DMS79 (cell line): ENCODE results near the gene MTX1.
A peak's percentile ranks its signal among the peaks of the same experiment; 100 is the strongest.

ENCODE experiments used
- DNase-seq: peaks from one replicate; lab custom pipeline; 2025; lab: John Stamatoyannopoulos, UW

The MTX1 gene

DNA sequence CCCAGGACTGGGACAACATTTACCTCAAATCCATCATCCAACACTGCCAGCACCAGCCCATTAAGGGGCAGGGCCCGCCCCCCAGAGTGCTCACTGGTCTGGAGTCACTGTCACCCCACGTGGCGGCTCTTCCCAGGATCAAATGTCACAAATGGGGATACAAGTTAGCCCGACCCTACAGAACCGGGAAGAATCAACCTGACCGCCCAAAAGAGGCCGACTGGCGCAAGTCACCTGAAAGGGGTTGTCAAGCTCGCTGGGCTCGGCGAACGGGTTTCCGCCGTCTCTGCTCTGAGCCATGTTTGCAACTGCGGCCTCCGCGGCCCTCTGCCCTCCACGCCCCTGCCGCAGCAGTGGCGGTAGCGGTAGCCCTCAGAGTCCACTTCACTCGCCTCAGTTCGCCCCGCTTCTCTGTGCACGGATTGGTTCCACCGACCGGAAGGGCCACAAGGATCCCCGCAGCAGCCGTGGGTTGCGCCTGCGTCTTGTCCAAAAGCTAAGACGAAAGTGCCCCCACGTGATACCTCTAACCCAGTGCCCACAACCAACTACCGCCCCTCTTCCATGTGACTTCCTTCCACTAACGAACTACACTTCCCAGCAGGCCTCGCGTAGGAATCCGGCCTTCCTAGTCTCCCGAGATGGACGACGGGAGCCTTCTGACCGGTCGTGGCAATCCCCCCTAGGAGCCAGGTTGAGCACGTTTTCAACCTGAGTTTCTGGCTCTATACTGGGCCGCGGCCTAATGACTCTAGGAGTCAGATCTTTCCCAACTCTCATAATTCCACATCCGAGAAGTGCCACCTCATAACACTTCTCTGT is 53.6 kb downstream of the MTX1 start, which contains the start of gene SCAMP3:
TSS of gene SCAMP3 (minus strand) at position 509 of the 822 bp plus-strand sequence. CDS start at position 300, 209 bp downstream.
- peak; percentile 98 for DNase-seq

DNA sequence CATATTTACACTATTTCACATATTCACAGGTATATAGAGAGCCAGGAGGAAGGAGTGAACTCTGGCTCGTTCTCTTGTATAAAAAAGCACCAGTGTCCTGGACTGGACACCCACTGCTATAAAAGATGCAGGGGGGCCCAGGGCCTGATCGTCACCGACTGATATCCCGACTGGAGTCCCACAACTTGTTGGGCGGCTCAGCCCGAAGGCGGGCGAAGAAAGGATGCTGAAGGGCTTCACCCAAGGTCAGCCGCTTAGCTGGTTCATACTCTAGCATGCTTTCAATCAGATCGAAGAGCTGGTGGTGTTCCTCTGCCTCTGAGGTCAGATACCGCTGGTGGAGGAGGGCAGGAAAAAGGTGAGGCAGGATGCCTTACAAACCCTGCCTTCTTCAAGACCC is 54.6 kb downstream of the MTX1 start:
- DNase-seq: no peak
